NCI-H2196 (cell line): ENCODE results near the gene SOD2.
"Not testable (repeated sequence)": the region's sequence is repeated elsewhere in the genome, so short reads cannot be mapped to it uniquely, and the experiment has no call there.

Experiments
- DNase-seq: peaks from one replicate; lab custom pipeline; 2025; ENCODE audit not compliant: unreplicated experiment; lab: John Stamatoyannopoulos, UW

SOD2 gene

GRCh38 chr6:159716247-159717096, 23.4 kb upstream of the SOD2 start:
- DNase-seq, result no peak

DNA sequence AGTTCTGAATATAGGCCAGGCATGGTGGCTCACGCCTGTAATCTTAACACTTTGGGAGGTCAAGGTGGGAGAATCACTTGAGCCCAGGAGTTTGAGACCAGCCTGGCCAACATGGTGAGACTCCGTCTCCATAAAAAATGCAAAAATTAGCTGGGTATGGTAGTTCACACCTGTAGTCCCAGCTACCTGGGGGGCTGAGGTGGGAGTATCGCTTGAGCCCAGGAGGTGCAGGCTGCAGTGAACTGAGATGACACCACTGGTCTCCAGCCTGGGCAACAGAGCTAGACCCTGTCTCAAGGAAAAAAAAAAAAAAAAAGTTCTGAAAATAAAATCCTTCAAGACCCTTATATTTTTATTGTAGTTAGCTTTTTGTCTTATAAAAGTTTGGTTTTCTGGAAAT, 22.6 kb upstream of the SOD2 start:
- no peak for DNase-seq

GRCh38 chr6:159715166-159715565, 22.1 kb upstream of the SOD2 start:
- DNase-seq, result no peak

DNA sequence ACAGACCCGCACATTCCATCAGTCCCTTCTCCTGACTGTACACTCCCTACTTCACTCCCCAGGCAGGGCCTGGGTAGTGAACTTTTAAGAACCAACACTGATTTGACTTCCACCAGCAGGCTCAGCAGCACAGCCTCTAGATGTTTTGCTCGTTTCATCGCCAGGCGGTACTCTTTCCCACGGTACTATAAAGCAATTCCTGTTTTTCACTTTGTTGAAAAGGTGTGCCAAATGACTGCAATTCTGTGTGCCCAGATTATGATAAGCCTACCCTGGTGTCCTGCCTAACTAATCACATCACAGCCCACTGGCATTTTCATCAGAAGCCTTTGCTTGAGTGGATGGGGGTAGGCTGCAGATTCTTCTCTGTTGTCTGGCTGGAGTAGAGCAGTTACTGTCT, 21.4 kb upstream of the SOD2 start:
- DNase-seq, result no peak

DNA sequence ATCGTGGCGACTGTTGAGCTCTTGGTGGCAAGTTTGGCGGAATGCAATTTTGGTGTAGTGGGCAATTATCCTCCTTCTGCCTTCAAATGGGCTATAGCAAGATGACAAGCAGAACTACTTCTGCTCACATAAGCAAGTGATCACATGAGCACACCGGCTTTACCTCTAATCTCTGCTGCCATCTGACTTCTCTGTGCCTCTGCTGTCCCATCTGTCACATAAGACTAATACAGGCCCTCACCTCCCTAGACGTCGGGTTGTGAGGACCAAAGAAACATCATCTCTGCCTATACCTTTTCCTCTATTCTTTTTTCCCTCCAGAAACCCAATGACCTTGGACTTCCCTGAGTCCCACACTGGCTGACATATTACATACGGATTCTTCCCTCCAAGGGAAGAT, 20.9 kb upstream of the SOD2 start:
- no peak for DNase-seq

DNA sequence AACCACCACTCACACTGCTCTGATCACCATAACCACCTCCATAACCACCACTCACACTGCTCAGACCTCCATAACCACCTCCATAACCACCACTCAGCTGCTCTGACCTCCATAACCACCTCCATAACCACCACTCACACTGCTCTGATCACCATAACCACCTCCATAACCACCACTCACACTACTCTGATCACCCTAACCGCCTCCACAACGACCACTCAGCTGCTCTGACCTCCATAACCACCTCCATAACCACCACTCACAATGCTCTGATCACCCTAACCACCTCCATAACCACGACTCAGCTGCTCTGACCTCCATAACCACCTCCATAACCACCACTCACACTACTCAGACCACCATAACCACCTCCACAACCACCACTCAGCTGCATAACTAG, 19.3 kb upstream of the SOD2 start:
- DNase-seq, result not testable (repeated sequence)

GRCh38 chr6:159710603-159711002, 17.6 kb upstream of the SOD2 start:
- DNase-seq, result not testable (repeated sequence)

DNA sequence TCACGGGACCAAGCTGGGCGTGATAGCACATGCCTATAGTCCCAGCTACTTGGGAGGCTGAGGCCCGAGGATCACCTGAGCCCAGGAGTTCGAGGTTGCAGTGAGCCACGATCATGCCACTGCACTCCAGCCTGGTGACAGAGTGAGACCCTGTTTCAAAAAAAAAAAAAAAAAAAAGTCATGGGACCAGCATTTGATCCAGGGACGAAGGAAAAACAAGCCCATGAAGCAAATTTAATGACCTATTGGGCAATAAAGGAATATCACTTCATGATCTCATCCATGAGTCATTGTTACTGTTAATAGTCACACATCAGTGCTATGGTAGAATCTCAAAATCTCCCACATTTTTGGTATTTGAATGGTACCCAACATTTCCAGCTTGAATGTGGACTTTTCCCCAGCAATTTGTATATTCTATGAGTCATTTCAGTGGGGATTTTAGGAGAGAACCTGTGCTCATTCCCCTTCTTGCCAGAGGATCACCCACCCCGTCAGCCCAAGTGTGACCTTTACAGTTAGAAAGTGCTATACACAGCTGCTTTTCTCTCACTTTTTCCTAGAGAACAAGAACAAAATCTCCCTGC, 8.5 kb upstream of the SOD2 start:
- DNase-seq, result no peak

GRCh38 chr6:159700970-159701369, 7.9 kb upstream of the SOD2 start:
- no peak for DNase-seq

DNA sequence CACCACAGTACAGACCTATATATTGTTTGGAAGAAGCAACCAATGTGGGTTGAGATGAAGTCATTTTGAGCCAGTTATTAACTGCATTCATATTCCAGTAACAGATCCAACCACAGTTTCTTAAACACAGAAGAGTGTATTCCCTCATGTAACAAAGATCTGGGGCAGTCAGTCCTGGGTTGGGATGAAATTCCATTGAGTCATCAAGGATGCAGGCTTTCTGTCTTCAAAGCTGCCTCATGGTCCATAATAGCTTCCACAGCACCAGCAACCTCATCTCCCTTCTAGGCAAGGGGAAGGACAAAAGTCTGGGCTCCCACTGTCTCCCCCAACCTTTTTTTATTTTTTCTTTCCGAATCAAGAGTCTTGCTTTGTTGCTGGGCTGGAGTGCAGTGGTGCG, 2.9 kb upstream of the SOD2 start:
- DNase-seq, result no peak

DNA sequence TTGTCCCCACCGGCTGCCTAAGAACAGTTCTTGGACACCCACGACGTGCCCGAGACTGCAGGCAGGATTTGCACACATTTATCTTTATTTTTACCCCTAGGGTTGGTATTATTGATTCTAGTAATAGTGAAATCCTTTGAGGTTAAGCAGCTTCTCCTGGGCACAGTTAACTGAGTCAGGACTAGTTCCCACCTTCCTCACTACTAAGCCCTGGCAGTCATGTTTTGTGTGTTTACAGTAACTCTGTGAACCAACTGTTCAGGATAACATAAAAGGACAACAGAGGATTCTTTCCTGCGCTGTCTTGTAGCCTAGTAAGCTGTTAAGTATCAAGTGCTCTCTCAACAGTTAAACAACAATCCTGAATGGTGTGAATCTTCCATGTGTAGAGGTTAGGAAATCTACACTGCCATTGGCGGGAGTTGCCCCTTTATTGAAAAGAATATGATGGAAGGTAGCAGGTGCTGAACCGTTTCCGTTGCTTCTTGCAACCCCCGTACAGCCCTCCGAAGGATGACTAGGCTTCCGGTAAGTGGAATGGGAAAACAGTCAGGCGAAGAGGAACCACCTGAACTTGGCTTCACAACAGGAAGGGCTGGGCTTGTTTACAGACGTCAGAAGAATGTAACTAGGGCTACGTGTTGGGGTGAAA, 979 bp upstream of the SOD2 start:
- DNase-seq, result no peak

- no peak for DNase-seq
These were observed 526 bp downstream of the SOD2 start for GRCh38 chr6:159692303-159693127.

DNA sequence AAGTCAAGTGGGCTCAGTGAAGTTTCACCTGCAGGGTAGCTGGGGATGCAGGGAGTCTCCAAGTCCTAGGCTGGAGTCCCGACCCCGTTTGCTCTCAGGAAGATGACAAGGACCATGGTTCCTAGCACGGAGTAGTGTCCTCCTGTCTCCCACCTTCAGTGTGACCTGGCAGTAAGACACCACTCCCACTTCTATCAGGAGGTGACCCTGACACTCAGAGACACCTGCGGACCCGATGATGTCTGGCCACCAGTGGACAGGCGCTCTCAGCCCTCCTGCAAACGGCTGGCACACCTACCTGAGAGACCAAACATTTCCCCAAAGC, 1.1 kb downstream of the SOD2 start:
- DNase-seq, result no peak

DNA sequence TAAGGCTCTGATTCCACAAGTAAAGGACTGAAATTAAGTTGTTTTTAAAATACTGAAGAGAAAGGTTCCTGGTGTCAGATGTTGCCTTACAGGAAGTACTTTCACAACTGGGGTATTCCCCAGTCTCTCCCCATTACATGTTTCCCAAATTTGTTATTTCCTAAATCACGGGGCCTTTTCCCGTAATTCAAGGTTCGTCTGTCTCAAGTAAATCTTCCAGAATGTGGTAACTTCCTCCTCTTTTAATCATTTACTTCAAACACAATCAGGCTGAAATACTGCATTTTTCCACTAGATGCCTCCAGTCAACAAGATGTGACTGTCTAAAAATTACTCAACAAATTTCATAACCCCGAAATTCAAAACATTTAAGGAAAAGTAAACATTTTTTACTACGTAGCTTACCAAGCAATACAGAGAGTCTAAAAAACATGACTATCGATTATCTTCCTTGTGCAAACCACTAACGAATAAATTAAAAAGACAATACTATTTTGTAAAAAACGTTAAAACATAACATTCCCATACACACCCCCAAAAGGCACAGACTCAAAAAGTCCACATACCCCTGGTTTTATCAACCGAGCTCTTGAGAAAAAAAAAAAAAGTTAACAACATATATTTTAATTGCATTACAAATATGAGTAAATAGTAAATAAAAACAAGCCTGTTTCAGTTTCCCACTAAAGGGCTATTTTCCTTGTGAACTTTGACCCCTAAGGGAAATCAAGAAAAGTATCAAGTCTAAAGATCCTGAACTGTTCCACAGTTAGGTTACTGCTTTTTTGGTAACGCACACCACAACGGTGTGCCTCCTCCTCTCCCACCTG, 1.7 kb downstream of the SOD2 start:
- DNase-seq, result peak; percentile 7

DNA sequence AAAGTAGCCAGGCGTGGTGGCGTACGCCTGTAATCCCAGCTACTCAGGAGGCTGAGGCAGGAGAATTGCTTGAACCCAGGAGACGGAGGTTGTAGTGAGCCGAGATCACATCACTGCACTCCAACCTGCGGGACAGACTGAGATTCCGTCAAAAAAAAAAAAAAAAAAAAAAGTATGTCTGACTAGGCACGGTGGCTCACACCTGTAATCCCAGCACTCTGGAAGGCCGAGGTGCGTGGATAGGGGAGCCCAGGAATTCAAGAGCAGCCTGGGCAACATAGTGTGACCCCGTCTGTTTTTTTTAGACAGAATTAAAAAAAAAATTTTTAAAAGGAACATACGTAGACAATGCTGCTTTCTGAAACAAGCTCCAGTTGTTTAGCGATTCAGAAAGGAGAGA, 2.9 kb downstream of the SOD2 start:
- not testable (repeated sequence) for DNase-seq

- DNase-seq, result no peak
These were observed 4.0 kb downstream of the SOD2 start for GRCh38 chr6:159689001-159689400.

DNA sequence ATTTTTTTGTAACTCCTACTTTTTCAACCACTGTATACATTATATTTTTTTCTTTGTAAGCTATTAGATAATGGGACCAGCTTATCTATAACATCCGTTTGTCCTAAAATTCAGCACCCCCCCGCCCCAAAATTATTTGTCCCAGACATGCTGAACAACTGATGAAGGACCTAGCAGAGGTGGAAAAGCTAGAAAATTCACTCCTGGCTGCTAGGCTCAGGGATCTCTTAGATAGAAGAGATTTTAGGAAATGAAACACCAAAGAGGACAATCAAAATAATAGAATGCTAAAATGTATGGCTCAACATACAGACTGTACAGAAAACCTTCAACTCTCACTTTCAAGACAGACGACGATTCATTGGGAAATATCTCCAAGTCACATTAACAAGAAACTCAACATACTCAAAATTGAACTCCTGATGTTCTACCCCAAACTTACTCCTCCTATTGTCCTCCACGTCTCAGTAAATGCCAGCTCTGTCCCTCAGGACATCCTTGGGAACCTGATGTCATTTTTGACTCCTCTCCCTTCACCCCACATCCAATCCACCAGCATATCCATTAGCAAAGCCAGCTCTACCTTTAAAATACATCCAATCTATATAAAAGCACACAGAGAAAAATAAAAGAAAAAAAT, 4.7 kb downstream of the SOD2 start:
- no peak for DNase-seq

DNA sequence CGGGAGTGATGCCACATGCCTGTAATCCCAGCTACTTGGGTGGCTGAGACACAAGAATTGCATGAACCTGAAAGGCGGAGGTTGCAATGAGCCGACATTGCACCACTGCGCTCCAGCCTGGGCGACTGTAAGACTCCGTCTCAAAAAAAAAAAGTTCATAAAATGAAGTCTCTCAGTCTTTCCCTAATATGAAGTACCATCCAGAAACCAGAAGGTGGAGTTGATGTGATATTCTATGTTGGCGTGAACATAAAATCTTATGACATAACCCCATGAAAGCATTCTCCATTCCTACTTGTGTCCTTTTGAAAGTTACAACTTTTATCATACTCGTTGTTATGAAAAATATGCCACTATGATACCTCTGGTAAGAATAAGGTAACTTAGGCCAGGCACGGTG, 5.7 kb downstream of the SOD2 start:
- DNase-seq, result no peak

- DNase-seq, result no peak
These were observed 6.3 kb downstream of the SOD2 start for GRCh38 chr6:159686703-159687102.

DNA sequence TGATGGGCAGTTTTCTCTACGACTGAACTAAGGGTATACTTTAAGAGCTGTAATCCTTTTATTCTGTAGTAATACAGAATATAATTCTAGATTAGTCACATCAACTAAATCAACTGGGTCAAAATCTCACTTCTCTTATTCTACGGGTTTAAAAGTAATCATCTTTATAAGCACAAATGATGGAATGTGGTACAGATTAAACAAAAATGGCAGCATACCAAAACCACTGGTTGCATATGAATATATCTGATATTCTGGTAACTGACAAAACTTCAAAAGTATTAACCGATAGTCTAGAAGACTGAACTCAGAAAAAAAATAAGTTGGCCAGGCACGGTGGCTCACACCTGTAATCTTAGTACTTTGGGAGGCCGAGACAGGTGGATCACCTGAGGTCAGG, 7.0 kb downstream of the SOD2 start:
- no peak for DNase-seq
